GM12875 (cell line): ENCODE results near the gene TTLL10.
"Not testable (repeated sequence)": the region's sequence is repeated elsewhere in the genome, so short reads cannot be mapped to it uniquely, and the experiment has no call there.

Experiments
- H3K4me3 ChIP-seq: one replicate; pipeline ENCODE4 v1.5.1; 2011; ENCODE audit warnings: low read depth, low read length, control low read depth
- CTCF ChIP-seq: IDR thresholded peaks from 2 replicates; pipeline ENCODE4 v1.5.1; 2011; ENCODE audit warnings: low read depth, mild to moderate bottlenecking, control low read depth, inconsistent platforms, low read length, moderate library complexity, borderline replicate concordance; ENCODE audit not compliant: insufficient read depth

The TTLL10 gene

GRCh38 chr1:1175221-1176062 lies 1.8 kb downstream of the TTLL10 start:
- no peak for TF ChIP-seq CTCF
- H3K4me3 ChIP-seq: no peak overlapping the region

- not testable (repeated sequence) for H3K4me3 ChIP-seq
These were observed 2.5 kb downstream of the TTLL10 start for GRCh38 chr1:1176063-1176761.

- H3K4me3 ChIP-seq: no peak overlapping the region
- TF ChIP-seq CTCF: no peak
These were observed 3.3 kb downstream of the TTLL10 start for GRCh38 chr1:1176931-1177330.

GRCh38 chr1:1177452-1178206 lies 3.9 kb downstream of the TTLL10 start:
- H3K4me3 ChIP-seq: no peak overlapping the region
- TF ChIP-seq CTCF: no peak

- H3K4me3 ChIP-seq: no peak overlapping the region
- no peak for TF ChIP-seq CTCF
These were observed 5.2 kb downstream of the TTLL10 start for GRCh38 chr1:1178794-1179331.

- H3K4me3 ChIP-seq: no peak overlapping the region
- no peak for TF ChIP-seq CTCF
These were observed 5.8 kb downstream of the TTLL10 start for GRCh38 chr1:1179346-1179982.
